HG03354 (cell line): ENCODE measurements around the gene TRAF3IP1.
"Not testable (repeated sequence)": the region's sequence is repeated elsewhere in the genome, so short reads cannot be mapped to it uniquely, and the experiment has no call there.

Experiments
- ATAC-seq: cut with Tn5 transposase; IDR thresholded peaks from one replicate; pipeline ENCODE4 v1.9.1; 2021; ENCODE audit warnings: mild to moderate bottlenecking; ENCODE audit not compliant: unreplicated experiment, poor library complexity, severe bottlenecking

TRAF3IP1 gene

GRCh38 chr2:238320246-238320647 is at the start of gene TRAF3IP1:
TRAF3IP1 (plus strand) TSS chr2:238320518; CDS start chr2:238320663, 145 bp downstream.
- peak; percentile 96 for ATAC-seq

GRCh38 chr2:238270606-238271005 is 49.7 kb upstream of the TRAF3IP1 start:
- ATAC-seq = no peak

- no peak for ATAC-seq
Observed at GRCh38 chr2:238271061-238271554, 49.2 kb upstream of the TRAF3IP1 start.

- not testable (repeated sequence) for ATAC-seq
Observed at GRCh38 chr2:238271686-238272085, 48.6 kb upstream of the TRAF3IP1 start.

- no peak for ATAC-seq
Observed at GRCh38 chr2:238272156-238272555, 48.2 kb upstream of the TRAF3IP1 start.

- ATAC-seq = not testable (repeated sequence)
Observed at GRCh38 chr2:238273433-238273832, 46.9 kb upstream of the TRAF3IP1 start.

GRCh38 chr2:238274152-238274865 is 46.0 kb upstream of the TRAF3IP1 start:
- ATAC-seq = no peak

GRCh38 chr2:238277695-238278094 is 42.6 kb upstream of the TRAF3IP1 start:
- ATAC-seq = no peak

- no peak for ATAC-seq
Observed at GRCh38 chr2:238278626-238279323, 41.5 kb upstream of the TRAF3IP1 start.

GRCh38 chr2:238279324-238279682 is 41.0 kb upstream of the TRAF3IP1 start:
- no peak for ATAC-seq

- ATAC-seq = no peak
Observed at GRCh38 chr2:238280083-238280825, 40.1 kb upstream of the TRAF3IP1 start.

GRCh38 chr2:238281826-238282480 is 38.4 kb upstream of the TRAF3IP1 start:
- no peak for ATAC-seq

GRCh38 chr2:238282861-238283738 is 37.2 kb upstream of the TRAF3IP1 start:
- no peak for ATAC-seq

GRCh38 chr2:238284802-238285515 is 35.4 kb upstream of the TRAF3IP1 start:
- ATAC-seq = no peak

- no peak for ATAC-seq
Observed at GRCh38 chr2:238285653-238286082, 34.6 kb upstream of the TRAF3IP1 start.

- ATAC-seq = no peak
Observed at GRCh38 chr2:238286095-238286494, 34.2 kb upstream of the TRAF3IP1 start.

GRCh38 chr2:238286551-238286950 is 33.8 kb upstream of the TRAF3IP1 start:
- ATAC-seq = no peak

GRCh38 chr2:238286987-238287736 is 33.2 kb upstream of the TRAF3IP1 start:
- ATAC-seq = no peak
